Measurements from ENCODE around the gene ACTL10.
A peak's percentile ranks its signal among the peaks of the same experiment; 100 is the strongest.

ACTL10 gene

GRCh38 chr20:33664085-33664761 is 2.5 kb upstream of the ACTL10 start:
- no peak for DNase-seq (ENCODE audit: low read depth in 2 of 2)

DNA sequence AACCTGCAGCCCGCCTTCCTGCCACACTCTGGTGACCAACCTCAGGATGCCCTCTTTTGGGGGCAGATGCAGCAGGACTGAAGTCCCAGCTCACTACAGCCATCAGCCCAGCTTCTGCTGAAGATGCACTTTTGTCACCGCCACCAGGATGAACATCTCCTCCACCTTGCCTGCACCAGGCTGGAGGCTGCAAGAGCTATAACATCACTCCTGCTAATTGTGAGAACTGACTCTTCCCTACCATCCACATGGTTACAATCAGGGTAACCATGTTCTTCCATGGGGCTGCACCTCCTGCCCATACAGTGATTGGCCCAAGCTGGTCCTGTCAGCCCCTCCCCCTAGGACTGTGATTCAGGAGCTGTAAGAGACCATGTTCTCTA is 2.0 kb upstream of the ACTL10 start:
- no peak for DNase-seq (ENCODE audit: low read depth in 2 of 2)

- DNase-seq (ENCODE audit: low read depth in 2 of 2) = peak; percentile 36 to 38
Observed at GRCh38 chr20:33667245-33667675, 517 bp downstream of the ACTL10 start.

- peak; percentile 73 to 75 for DNase-seq (ENCODE audit: low read depth in 2 of 2)
Observed at GRCh38 chr20:33667676-33668465, 1.1 kb downstream of the ACTL10 start.

- DNase-seq (ENCODE audit: low read depth in 2 of 2) = no peak
Observed at GRCh38 chr20:33668466-33669155, 1.9 kb downstream of the ACTL10 start.

DNA sequence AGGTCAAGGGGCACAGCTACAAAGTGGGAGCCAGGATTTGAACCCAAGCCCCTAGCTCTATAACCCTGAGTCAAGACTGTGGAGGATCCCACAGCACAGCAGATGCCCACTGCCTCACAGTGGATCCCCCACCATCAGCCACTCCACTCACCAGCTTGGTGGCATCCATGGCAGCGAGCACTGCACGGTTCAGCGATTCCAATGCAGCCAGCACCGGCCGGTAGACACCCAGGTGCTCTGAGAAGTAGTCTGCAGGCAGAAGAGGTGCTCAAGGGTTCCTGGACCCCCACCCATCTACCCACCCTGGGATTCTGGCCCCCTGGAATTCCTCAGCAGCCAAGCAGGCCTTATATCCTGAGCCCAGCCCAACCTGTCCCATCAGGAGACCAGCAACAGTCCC is 2.5 kb downstream of the ACTL10 start:
- no peak for DNase-seq (ENCODE audit: low read depth in 2 of 2)

GRCh38 chr20:33669873-33670640 is 3.3 kb downstream of the ACTL10 start:
- no peak for DNase-seq (ENCODE audit: low read depth in 2 of 2)

DNA sequence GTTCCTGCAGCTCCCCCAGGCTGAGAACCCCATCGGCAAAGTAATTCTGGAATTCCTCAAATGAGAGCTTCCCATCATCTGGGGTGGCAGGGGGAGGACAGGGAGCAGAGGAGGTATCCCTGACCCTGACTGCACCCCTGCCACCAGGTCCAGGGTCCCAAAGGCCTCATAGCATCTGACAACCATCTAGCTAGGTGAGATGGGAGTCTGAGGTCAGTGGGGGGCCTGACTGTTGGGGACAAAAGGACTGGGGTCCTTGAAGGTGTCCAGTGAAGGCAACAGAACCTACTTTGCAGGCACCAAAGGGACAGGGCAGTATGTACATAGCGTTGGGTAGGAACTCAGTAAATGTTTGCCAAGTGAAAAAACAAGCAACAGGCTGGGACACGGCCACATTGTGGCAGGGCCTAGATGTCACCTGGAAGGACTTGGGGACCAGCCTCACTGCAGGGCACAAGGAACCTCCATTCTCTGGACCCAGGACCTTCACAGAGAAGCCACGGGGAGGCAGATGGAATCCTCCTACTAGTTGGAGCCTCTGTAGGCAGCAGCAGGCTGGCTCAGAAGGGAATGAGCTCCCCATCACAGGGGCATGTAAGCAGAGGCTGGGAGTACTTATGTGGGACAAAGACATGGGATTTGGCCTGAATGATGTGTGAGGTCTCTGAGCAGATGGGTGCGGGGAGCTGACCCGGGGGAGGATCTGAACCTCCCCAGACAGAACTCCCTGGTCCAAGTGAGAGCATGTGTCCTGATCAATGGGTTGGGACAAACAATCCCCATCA is 4.2 kb downstream of the ACTL10 start:
- no peak for DNase-seq (ENCODE audit: low read depth in 2 of 2)

DNA sequence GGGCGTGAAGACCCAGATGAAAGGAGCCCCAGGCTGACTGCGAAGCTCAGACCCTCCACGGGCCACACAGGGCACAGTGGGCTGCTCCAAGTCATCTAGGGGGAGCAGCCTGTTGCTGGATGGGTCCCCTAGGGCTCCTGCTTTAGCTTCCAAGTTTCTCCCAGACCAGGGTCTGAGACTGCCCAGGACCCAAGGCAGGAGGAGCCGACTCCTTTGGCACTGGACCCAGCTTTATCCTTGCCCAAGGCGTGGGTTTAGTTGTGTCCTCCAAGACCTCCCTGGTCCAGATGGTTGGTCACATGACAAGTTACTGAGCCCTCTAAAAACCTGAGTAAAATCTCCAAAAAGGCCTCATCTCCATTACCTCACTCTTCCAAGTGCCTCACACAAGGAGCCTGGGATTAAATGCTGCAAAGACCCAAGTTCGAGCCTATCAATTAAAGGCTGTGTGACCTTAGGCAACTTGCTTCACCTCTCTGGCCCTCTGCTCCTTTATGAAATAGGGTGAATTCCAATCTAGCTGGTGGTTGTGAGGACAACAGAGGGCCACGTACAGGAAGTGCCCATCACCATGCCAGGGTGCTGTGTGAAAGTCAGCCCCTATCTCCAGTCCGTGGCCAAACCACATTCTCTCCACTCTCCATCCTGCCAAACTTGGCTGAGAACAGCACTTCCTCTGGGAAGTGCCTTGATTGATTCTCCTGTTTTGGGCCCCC is 5.0 kb downstream of the ACTL10 start:
- DNase-seq (ENCODE audit: low read depth in 2 of 2) = no peak

DNA sequence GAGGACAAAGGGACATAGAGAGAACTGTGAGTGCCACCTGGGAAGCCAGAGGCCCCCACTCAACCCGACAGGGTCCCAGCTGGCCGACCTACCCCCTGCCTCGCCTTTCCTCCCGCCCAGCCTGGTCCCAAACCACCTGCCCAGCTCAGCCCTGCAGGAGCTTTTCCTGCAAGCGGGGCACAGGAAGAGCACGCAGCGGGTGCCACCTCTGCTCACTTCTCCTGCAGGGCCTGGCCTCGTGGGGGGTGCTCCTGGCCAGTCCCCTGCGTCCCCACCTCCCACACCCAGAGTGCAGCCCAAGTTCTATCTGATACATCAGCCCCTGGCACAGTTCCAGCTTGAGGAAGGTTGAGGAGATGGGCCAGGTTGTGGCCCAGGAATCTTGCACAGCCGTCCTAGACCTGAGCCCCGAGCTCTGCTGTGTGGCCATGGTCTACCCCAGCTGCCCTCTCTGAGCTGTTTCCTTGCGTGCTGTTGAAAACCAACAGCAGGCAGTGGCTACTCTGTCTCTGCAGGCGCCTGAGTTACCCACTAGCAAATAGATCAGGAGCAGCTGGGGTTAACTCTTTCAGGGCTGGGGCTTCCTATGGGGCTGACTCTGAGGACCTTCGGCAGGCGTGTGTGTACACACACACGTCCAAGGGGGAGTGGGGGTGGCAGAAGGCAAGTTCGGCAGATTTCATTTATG is 5.8 kb downstream of the ACTL10 start:
- DNase-seq (ENCODE audit: low read depth in 2 of 2) = no peak

GRCh38 chr20:33673114-33673409 is 6.3 kb downstream of the ACTL10 start:
- DNase-seq (ENCODE audit: low read depth in 2 of 2) = no peak

GRCh38 chr20:33673410-33674293 is 6.9 kb downstream of the ACTL10 start:
- no peak for DNase-seq (ENCODE audit: low read depth in 2 of 2)

- peak; percentile 64 to 67 for DNase-seq (ENCODE audit: low read depth in 2 of 2)
Observed at GRCh38 chr20:33674294-33675135, 7.8 kb downstream of the ACTL10 start, which contains the start of gene NECAB3. TSS of gene NECAB3 (minus strand) at chr20:33674428. CDS start at chr20:33674352, 76 bp downstream.

- no peak for DNase-seq (ENCODE audit: low read depth in 2 of 2)
Observed at GRCh38 chr20:33675136-33675959, 8.6 kb downstream of the ACTL10 start.

GRCh38 chr20:33676121-33676520 is 9.4 kb downstream of the ACTL10 start:
- no peak for DNase-seq (ENCODE audit: low read depth in 2 of 2)

GRCh38 chr20:33676652-33677645 is 10.2 kb downstream of the ACTL10 start:
- DNase-seq (ENCODE audit: low read depth in 2 of 2) = no peak

All from stimulated activated CD8-positive, alpha-beta memory T cell treated with anti-CD3 and anti-CD28 coated beads, Interleukin-15, amount 100 ng/mL, for 48 hours (primary cell).